ENCODE results near the gene NKX3-2. TPM values are rescaled to one million over a fixed set of nuclear protein-coding genes. Genes with fewer than 3 reads are reported as not detected.
"Not testable (repeated sequence)": the region's sequence is repeated elsewhere in the genome, so short reads cannot be mapped to it uniquely, and the experiment has no call there.

Gene NKX3-2
- total and polyA plus RNA-seq, 12 donors, result not detected

DNA sequence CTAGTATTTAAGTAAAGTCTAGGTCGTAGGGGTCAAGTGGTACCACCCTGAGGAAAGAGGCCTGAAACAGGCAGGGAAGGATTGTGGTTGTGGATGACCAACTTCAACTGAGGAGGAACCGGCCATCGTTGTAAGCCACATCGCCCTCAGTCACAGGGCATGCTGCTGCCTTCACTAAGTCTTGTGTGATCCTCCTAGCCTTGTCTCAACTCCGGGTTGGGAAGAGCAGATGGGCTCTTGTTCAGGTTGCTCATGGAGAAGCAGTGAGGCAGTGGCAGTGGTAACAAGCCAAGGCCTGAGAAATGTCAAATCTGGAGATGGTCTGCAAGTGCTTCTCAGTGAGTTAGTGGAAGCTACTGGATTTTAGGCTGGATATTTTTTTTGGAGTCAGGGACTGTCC, 22.8 kb upstream of the NKX3-2 start:
- Histone ChIP-seq H3K4me1 (no peaks in the 10 kb centered on the region), H3K27ac (no peak overlapping the region), H3K36me3 (peaks cover 0 to 62% (median 30%) of the 10 kb centered on the region in 9 donors), H3K9me3 (peaks cover 0 to 4% (median 0%) of the 10 kb centered on the region in 11 donors), H3K4me3 (no peak overlapping the region), H3K27me3 (no peaks in the 10 kb centered on the region)
- intact Hi-C loops (cut with DNase I), result no loop called here
- no peak for DNase-seq
- TF ChIP-seq, protein P1, sequence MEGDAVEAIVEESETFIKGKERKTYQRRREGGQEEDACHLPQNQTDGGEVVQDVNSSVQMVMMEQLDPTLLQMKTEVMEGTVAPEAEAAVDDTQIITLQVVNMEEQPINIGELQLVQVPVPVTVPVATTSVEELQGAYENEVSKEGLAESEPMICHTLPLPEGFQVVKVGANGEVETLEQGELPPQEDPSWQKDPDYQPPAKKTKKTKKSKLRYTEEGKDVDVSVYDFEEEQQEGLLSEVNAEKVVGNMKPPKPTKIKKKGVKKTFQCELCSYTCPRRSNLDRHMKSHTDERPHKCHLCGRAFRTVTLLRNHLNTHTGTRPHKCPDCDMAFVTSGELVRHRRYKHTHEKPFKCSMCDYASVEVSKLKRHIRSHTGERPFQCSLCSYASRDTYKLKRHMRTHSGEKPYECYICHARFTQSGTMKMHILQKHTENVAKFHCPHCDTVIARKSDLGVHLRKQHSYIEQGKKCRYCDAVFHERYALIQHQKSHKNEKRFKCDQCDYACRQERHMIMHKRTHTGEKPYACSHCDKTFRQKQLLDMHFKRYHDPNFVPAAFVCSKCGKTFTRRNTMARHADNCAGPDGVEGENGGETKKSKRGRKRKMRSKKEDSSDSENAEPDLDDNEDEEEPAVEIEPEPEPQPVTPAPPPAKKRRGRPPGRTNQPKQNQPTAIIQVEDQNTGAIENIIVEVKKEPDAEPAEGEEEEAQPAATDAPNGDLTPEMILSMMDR (IDR thresholded peaks at IDR 0.05), result no peak
- no peak for ATAC-seq
- WGBS, 2 donors, result 94 to 96% methylated on average over 5 of the region's 5 CpGs

DNA sequence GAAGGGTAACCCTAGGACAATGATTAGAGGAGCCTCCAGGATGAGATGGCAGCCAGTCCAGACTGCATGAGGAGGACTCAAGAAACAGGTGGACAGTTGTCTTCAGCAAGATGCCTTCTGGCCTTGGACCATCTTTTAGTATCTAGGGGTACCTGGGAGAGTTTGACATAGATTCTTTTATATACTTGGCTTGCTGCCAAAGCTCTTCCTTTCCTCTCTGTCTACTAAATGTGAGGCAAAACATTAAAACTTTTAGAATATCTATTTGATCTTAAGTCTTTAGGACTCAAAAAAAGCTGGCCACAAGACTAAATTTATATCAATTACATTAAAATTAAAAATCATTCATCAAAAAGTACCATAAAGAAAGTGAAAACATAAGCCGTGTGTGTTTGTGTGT, 18.6 kb upstream of the NKX3-2 start:
- DNase-seq, result no peak
- TF ChIP-seq, protein P1 (IDR thresholded peaks at IDR 0.05), result no peak
- ATAC-seq, result no peak
- WGBS, 2 donors, result 88 to 94% methylated on average over 1 of the region's 1 CpG
- H3K27ac ChIP-seq, result no peak overlapping the region
- H3K9me3 ChIP-seq, result peaks cover 0 to 4% (median 0%) of the 10 kb centered on the region in 11 donors
- H3K27me3 ChIP-seq, result no peaks in the 10 kb centered on the region
- no peak overlapping the region for H3K4me3 ChIP-seq
- peaks cover 0 to 20% (median 0%) of the 10 kb centered on the region in 9 donors for H3K36me3 ChIP-seq
- intact Hi-C loops (cut with DNase I), result no loop called here
- no peaks in the 10 kb centered on the region for H3K4me1 ChIP-seq

DNA sequence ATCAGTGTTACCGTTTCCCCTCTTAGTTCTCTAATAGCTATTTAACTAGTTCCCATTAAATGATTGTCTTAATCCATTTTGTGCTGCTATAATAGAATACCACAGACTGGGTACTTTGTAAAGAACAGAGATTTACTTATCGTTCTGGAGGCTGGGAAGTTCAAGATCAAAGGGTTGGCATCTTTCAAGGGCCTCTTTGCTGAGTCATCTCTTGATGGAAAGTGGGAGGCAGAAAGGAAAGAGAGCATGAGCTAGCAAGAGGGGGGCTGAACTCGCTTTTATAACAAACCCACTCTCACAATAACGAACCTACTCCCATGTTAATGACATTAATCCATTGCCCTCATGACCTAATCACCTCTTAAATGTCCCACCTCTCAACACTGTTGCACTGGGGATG, 17.4 kb upstream of the NKX3-2 start:
- Histone ChIP-seq H3K27me3 (peaks cover 0 to 8% (median 0%) of the 10 kb centered on the region in 7 donors), H3K9me3 (peaks cover 0 to 4% (median 0%) of the 10 kb centered on the region in 11 donors), H3K4me3 (no peak overlapping the region), H3K27ac (no peak overlapping the region), H3K4me1 (no peaks in the 10 kb centered on the region), H3K36me3 (peaks cover 0 to 9% (median 0%) of the 10 kb centered on the region in 9 donors)
- DNase-seq (no peak), ATAC-seq (no peak)
- TF ChIP-seq, protein P1 (IDR thresholded peaks at IDR 0.05), result no peak
- intact Hi-C loops (cut with DNase I), result no loop called here
- WGBS, 2 donors, result 62 to 77% methylated on average over 4 of the region's 4 CpGs

DNA sequence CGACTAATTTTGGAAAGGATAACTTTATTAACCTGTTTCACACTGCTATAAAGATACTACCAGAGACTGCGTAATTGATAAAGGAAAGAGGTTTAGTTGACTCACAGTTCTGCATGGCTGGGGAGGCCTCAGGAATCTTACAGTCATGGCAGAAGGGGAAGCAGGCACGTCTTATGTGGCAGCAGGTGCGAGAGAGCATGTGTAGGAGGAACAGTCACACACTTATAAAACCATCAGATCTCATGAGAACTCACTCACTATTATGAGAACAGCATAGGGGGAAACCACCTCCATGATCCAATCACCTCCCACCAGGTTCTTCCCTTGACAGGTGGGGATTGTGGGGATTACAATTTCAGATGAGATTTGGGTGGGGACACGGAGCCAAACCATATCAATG, 15.8 kb upstream of the NKX3-2 start:
- H3K4me3 ChIP-seq; H3K36me3 ChIP-seq; H3K27me3 ChIP-seq; intact Hi-C loops (cut with DNase I); H3K9me3 ChIP-seq; H3K27ac ChIP-seq; H3K4me1 ChIP-seq; DNase-seq; ATAC-seq: not testable (repeated sequence)
- WGBS, 2 donors, result 64 to 66% methylated on average over 5 of the region's 5 CpGs

DNA sequence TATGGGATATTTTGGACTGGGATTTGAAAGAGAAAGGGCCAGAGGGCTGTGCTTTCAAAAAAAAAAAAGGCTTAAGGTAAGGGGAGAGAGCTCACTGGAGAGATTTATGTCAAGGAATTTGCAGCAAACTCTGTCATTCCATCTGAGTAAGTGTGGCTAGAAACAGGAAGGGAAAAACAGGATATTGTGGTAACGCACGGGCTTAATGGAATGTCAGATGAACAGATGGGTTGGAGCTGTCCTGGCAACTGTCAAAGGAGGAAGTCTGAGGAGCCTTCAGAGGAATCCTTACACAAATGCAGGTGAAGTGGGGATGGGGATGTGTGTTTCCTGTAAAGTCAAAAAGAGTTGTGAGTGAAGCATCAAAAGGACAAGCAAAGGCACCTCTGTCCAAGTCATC, 15.1 kb upstream of the NKX3-2 start:
- H3K9me3 ChIP-seq, result peaks cover 0 to 4% (median 0%) of the 10 kb centered on the region in 11 donors
- peaks cover 0 to 15% (median 6%) of the 10 kb centered on the region in 7 donors for H3K27me3 ChIP-seq
- H3K36me3 ChIP-seq, result no peaks in the 10 kb centered on the region
- no peaks in the 10 kb centered on the region for H3K4me1 ChIP-seq
- no peak overlapping the region for H3K27ac ChIP-seq
- intact Hi-C loops (cut with DNase I), result no loop called here
- TF ChIP-seq, protein P1 (IDR thresholded peaks at IDR 0.05), result no peak
- DNase-seq, result no peak
- 22 to 36% methylated on average over 2 of the region's 2 CpGs for WGBS, 2 donors
- no peak overlapping the region for H3K4me3 ChIP-seq
- ATAC-seq, result no peak

Measured in heart right ventricle (tissue), 16 donors.